SK-N-SH (cell line): ENCODE measurements around the gene POLE2. TPM values are rescaled to one million over a fixed set of nuclear protein-coding genes. Genes with fewer than 3 reads are reported as not detected.

ENCODE experiments used
- CTCF ChIA-PET: fragments of 300-600, 350-600 bp; formaldehyde crosslinking; extraction: SDS; loops from one replicate; lab custom pipeline; 2021; lab: Yijun Ruan, JAX
- POLR2A ChIA-PET: fragments of 350-600 bp; sonication (Branson Sonifier 250); formaldehyde crosslinking; extraction: SDS; loops from one replicate; lab custom pipeline; 2020; ENCODE audit warnings: antibody characterized with exemption, inconsistent platforms; lab: Yijun Ruan, JAX
- DNase-seq: peaks from one replicate; pipeline ENCODE4 v3.0.0; 2012
- H2AFZ ChIP-seq: fragments of 200-600 bp; sonication (generic); 2 replicates; pipeline ENCODE4 v1.8.1; 2016; ENCODE audit warnings: antibody characterized with exemption, mild to moderate bottlenecking, low read depth
- H3F3A ChIP-seq: fragments of 200-600 bp; sonication (generic); replicated peaks from 2 replicates; pipeline ENCODE3; 2016; ENCODE audit warnings: antibody characterized with exemption, mild to moderate bottlenecking; ENCODE audit not compliant: insufficient read depth
- H3K27ac ChIP-seq, 2 experiments: fragments of 200-500 bp in 1 of 2; fragments of 200-600 bp in 1 of 2; sonication (Bioruptor generic) in 1 of 2; sonication (generic), shearing (Covaris generic) in 1 of 2; 2 replicates each; pipeline versions ENCODE4 v1.5.1 to v1.6.1; 2014 to 2016; ENCODE audit warnings: low read depth in 2 of 2, inconsistent platforms in 1 of 2, low read length in 1 of 2, mild to moderate bottlenecking in 1 of 2, mixed read lengths in 1 of 2
- H3K27me3 ChIP-seq: fragments of 200-600 bp; sonication (generic), shearing (Covaris generic); 2 replicates; pipeline ENCODE4 v1.6.1; 2016; ENCODE audit warnings: mixed run types; ENCODE audit not compliant: insufficient read depth
- H3K36me3 ChIP-seq, 2 experiments: fragments of 200-500 bp in 1 of 2; fragments of 200-600 bp in 1 of 2; sonication (Bioruptor generic) in 1 of 2; sonication (generic) in 1 of 2; replicated peaks in 1 of 2; 2 replicates each; pipeline versions ENCODE3 to v1.5.1; 2014 to 2016; ENCODE audit warnings: low read length in 1 of 2, mild to moderate bottlenecking in 1 of 2; ENCODE audit not compliant: insufficient read depth in 2 of 2, control insufficient read depth in 1 of 2
- H3K4me1 ChIP-seq, 2 experiments: fragments of 200-500 bp in 1 of 2; fragments of 200-600 bp in 1 of 2; sonication (Bioruptor generic) in 1 of 2; sonication (generic), shearing (Covaris generic) in 1 of 2; 2 replicates each; pipeline versions ENCODE4 v1.5.1 to v1.6.1; 2014 to 2016; ENCODE audit warnings: low read depth in 1 of 2, low read length in 1 of 2, mixed run types in 1 of 2; ENCODE audit not compliant: insufficient read depth in 2 of 2, control insufficient read depth in 1 of 2
- H3K4me2 ChIP-seq: fragments of 200-600 bp; sonication (generic), shearing (Covaris generic); 2 replicates; pipeline ENCODE4 v1.6.1; 2017; ENCODE audit warnings: mixed run types
- H3K4me3 ChIP-seq, 2 experiments: fragments of 200-500 bp in 1 of 2; fragments of 200-600 bp in 1 of 2; sonication (Bioruptor generic) in 1 of 2; sonication (generic), shearing (Covaris generic) in 1 of 2; 2 replicates each; pipeline versions ENCODE4 v1.5.1 to v1.8.1; 2014 to 2016; ENCODE audit warnings: low read depth in 2 of 2, inconsistent platforms in 1 of 2, low read length in 1 of 2, mild to moderate bottlenecking in 1 of 2, mixed read lengths in 1 of 2, moderate library complexity in 1 of 2
- H3K79me2 ChIP-seq: fragments of 200-600 bp; sonication (generic); 2 replicates; pipeline ENCODE4 v1.8.1; 2017; ENCODE audit warnings: mild to moderate bottlenecking; ENCODE audit not compliant: insufficient read depth
- H3K9ac ChIP-seq: fragments of 200-600 bp; sonication (generic); 2 replicates; pipeline ENCODE4 v1.6.1; 2017; ENCODE audit warnings: mixed run types
- H3K9me2 ChIP-seq: fragments of 200-600 bp; sonication (generic); 2 replicates; pipeline ENCODE4 v1.6.1; 2017; ENCODE audit warnings: mixed run types
- H3K9me3 ChIP-seq: fragments of 200-600 bp; sonication (generic); 2 replicates; pipeline ENCODE4 v1.6.1; 2017; ENCODE audit warnings: mixed run types, mild to moderate bottlenecking, moderate library complexity
- H4K20me1 ChIP-seq: fragments of 200-600 bp; sonication (generic); 2 replicates; pipeline ENCODE4 v1.6.1; 2017; ENCODE audit warnings: mild to moderate bottlenecking, mixed run types; ENCODE audit not compliant: insufficient read depth
- CHD2 ChIP-seq: fragments of 150-350 bp; IDR thresholded peaks from 2 replicates; pipeline ENCODE4 v1.6.1; 2018; ENCODE audit warnings: low read length; ENCODE audit not compliant: partially characterized antibody
- CTCF ChIP-seq: fragments of 200-600 bp; sonication (generic); IDR thresholded peaks from 2 replicates; pipeline ENCODE4 v1.6.1; 2017; ENCODE audit warnings: antibody characterized with exemption, mild to moderate bottlenecking, moderate library complexity
- EZH2phosphoT487 ChIP-seq: fragments of 200-600 bp; sonication (generic); IDR thresholded peaks from 2 replicates; pipeline ENCODE4 v1.6.1; 2017; ENCODE audit warnings: low read depth, mixed run types, mild to moderate bottlenecking, antibody characterized with exemption, moderate library complexity, borderline replicate concordance
- FOSL2 ChIP-seq: IDR thresholded peaks from 2 replicates; pipeline ENCODE4 v1.4.0; 2012; ENCODE audit warnings: low read depth, mild to moderate bottlenecking, moderate library complexity, borderline replicate concordance
- FOXM1 ChIP-seq: IDR thresholded peaks from 2 replicates; pipeline ENCODE4 v1.4.0; 2012; ENCODE audit warnings: low read depth, mild to moderate bottlenecking
- JUND ChIP-seq: IDR thresholded peaks from 2 replicates; pipeline ENCODE4 v1.4.0; 2012
- MAX ChIP-seq: IDR thresholded peaks from 2 replicates; pipeline ENCODE4 v1.4.0; 2012; ENCODE audit warnings: low read depth
- MEF2A ChIP-seq: IDR thresholded peaks from 2 replicates; pipeline ENCODE4 v1.4.0; 2012; ENCODE audit warnings: low read depth, borderline replicate concordance
- NFIC ChIP-seq: IDR thresholded peaks from 2 replicates; pipeline ENCODE4 v1.4.0; 2012; ENCODE audit warnings: borderline replicate concordance
- NRF1 ChIP-seq: IDR thresholded peaks from 2 replicates; pipeline ENCODE4 v1.6.1; 2012; ENCODE audit warnings: low read depth, mild to moderate bottlenecking, low read length
- PBX3 ChIP-seq: IDR thresholded peaks from 2 replicates; pipeline ENCODE4; 2012
- POLR2AphosphoS5 ChIP-seq: IDR thresholded peaks from 2 replicates; pipeline ENCODE4 v1.6.1; 2012; ENCODE audit warnings: low read depth, low read length
- RAD21 ChIP-seq: IDR thresholded peaks from 2 replicates; pipeline ENCODE4 v1.6.1; 2012; ENCODE audit warnings: mild to moderate bottlenecking, low read length
- REST ChIP-seq: IDR thresholded peaks from 2 replicates; pipeline ENCODE4 v1.6.1; 2012; ENCODE audit warnings: mild to moderate bottlenecking, low read depth, low read length, moderate library complexity
- RFX5 ChIP-seq: IDR thresholded peaks from 2 replicates; pipeline ENCODE4 v1.6.1; 2012; ENCODE audit warnings: mild to moderate bottlenecking, improper control_type of control experiment, low read length
- RXRA ChIP-seq: IDR thresholded peaks from 2 replicates; pipeline ENCODE4 v1.4.0; 2012; ENCODE audit warnings: low read depth, mild to moderate bottlenecking, borderline replicate concordance
- SIN3A ChIP-seq: IDR thresholded peaks from 2 replicates; pipeline ENCODE4 v1.6.1; 2012; ENCODE audit warnings: low read depth, mild to moderate bottlenecking, low read length, moderate library complexity, borderline replicate concordance
- TCF12 ChIP-seq: IDR thresholded peaks from 2 replicates; pipeline ENCODE4 v1.4.0; 2012
- TEAD4 ChIP-seq: IDR thresholded peaks from 2 replicates; pipeline ENCODE4 v1.4.0; 2012; ENCODE audit warnings: mild to moderate bottlenecking, borderline replicate concordance; ENCODE audit not compliant: insufficient read depth
- USF1 ChIP-seq: IDR thresholded peaks from 2 replicates; pipeline ENCODE4 v1.4.0; 2012; ENCODE audit warnings: low read depth, borderline replicate concordance
- USF2 ChIP-seq: fragments of 150-350 bp; IDR thresholded peaks from 2 replicates; pipeline ENCODE4 v1.6.1; 2017; ENCODE audit warnings: antibody characterized with exemption, low read length, low read depth, borderline replicate concordance
- YY1 ChIP-seq: IDR thresholded peaks from 2 replicates; pipeline ENCODE4 v1.4.0; 2012; ENCODE audit warnings: low read depth, mild to moderate bottlenecking
- WGBS: methylation state at CpG from one replicate; pipeline ENCODE4 v1.1.6; 2017; ENCODE audit warnings: low lambda C conversion rate; 5-methylcytosine and 5-hydroxymethylcytosine counted together
- polyA plus RNA-seq, 3 experiments: library from polyadenylated mRNA; depleted of rRNA; stranded (reverse); fragments of >200 nt; gene quantifications; 2 replicates each; pipeline ENCODE4 v1.2.3, GENCODE V29; 2012

The POLE2 gene
- polyA plus RNA-seq, 1 of the 3 experiments (the other 2 are of a cell fraction), result 8.5 TPM

- TF ChIP-seq USF1 (no peak), CHD2 (no peak)
Observed at GRCh38 chr14:49623387-49623786, 64.6 kb downstream of the POLE2 start (continued).

- Histone ChIP-seq H3K4me3 (peak overlapping the region; percentile 92 to 96), H3K9me2 (no peaks in the 10 kb centered on the region), H3K27ac (peak overlapping the region; percentile 18 to 28; a peak in 3 of 4 replicates), H3K9ac (peak overlapping the region; percentile 95; the same call in 1 of the 2 replicates), H3K4me1 (peaks cover 22 to 29% of the 10 kb centered on the region in 2 experiments), H3K79me2 (peaks cover 86% of the 10 kb centered on the region), H3K36me3 (peaks cover 36 to 41% of the 10 kb centered on the region in 2 experiments), H2AFZ (no peak overlapping the region), H3F3A (peaks cover 26% of the 10 kb centered on the region), H3K4me2 (peak overlapping the region; percentile 87), H3K9me3 (no peaks in the 10 kb centered on the region), H3K27me3 (no peaks in the 10 kb centered on the region), H4K20me1 (peaks cover 39% of the 10 kb centered on the region)
- no peak for DNase-seq
- ChIA-PET CTCF (interaction anchor here (0.8 to 6.1 kb wide), 7 partner anchors 10 to 482 kb away, joined by 3 to 39 read pairs (median 4); partner anchors contain the start of genes DNAAF2, NEMF and RPS29), POLR2A (interaction anchor here (1.0 to 2.8 kb wide), 4 partner anchors 9 to 36 kb away, joined by 3 to 13 read pairs (median 8); partner anchors contain the start of genes LRR1 and RPS29)
- WGBS, result 13% methylated on average over 3 of the region's 3 CpGs
- no peak for TF ChIP-seq NFIC
- TF ChIP-seq EZH2phosphoT487, result no peak
- TF ChIP-seq POLR2AphosphoS5, result no peak
- TF ChIP-seq CTCF, result no peak
- TF ChIP-seq RFX5, result no peak
- TF ChIP-seq YY1, result no peak
- TF ChIP-seq PBX3, result no peak
- TF ChIP-seq TEAD4, result no peak
- TF ChIP-seq MAX, result no peak
- TF ChIP-seq MEF2A, result no peak
- TF ChIP-seq USF2, result no peak
- no peak for TF ChIP-seq RAD21
- TF ChIP-seq TCF12, result no peak
- no peak for TF ChIP-seq RXRA
- TF ChIP-seq FOSL2, result no peak
- no peak for TF ChIP-seq REST
- no peak for TF ChIP-seq NRF1
- TF ChIP-seq SIN3A, result no peak
- no peak for TF ChIP-seq JUND
- no peak for TF ChIP-seq FOXM1
Observed at GRCh38 chr14:49622022-49622607, 65.9 kb downstream of the POLE2 start.
